ENCODE measurements around the gene NAT16. TPM values are rescaled to one million over a fixed set of nuclear protein-coding genes. Genes with fewer than 3 reads are reported as not detected.

Gene NAT16
- total and polyA plus RNA-seq, 10 of the 15 experiments (the other 5 are each of a cell fraction or from before 2014, with no cell fraction given): not detected

- 51% methylated on average over 10 of the region's 14 CpGs for WGBS (ENCODE audit: insufficient coverage, insufficient replicate concordance, low lambda C conversion rate, missing lambda C conversion rate)
- ChIA-PET POLR2A (no interaction called here), SMC1A (ENCODE audit: uncharacterized antibody, unreplicated experiment) (no interaction called here), RAD21 (ENCODE audit: unreplicated experiment) (no interaction called here), CTCF (no interaction called here)
- H3K9me3 ChIP-seq (replicated peaks; ENCODE audit: control insufficient read depth, insufficient read depth, low read length): no peaks in the 10 kb centered on the region
- no peaks in the 10 kb centered on the region for H4K20me1 ChIP-seq (ENCODE audit: control insufficient read depth, insufficient read depth)
- no peak overlapping the region for H3K4me3 ChIP-seq
- in situ Hi-C loops (cut with MboI) (no loop called here), intact Hi-C loops (cut with micrococcal nuclease; ENCODE audit: unreplicated experiment) (no loop called here)
- no peak overlapping the region for H3K9ac ChIP-seq (ENCODE audit: control insufficient read depth, insufficient read depth, low read length)
- DNase-seq (ENCODE audit: low read depth, low spot score): no peak
- H3K27ac ChIP-seq (ENCODE audit: control insufficient read depth, insufficient read depth): no peak overlapping the region
- peaks cover 0 to 9% of the 10 kb centered on the region in 2 experiments; a peak in 2 of 4 replicates for H3K27me3 ChIP-seq (replicated peaks in 1 of 2; ENCODE audit: control insufficient read depth in 2 of 2, insufficient read depth in 2 of 2, low read length in 1 of 2)
- H3K79me2 ChIP-seq (ENCODE audit: control insufficient read depth, insufficient read depth, low read length): no peaks in the 10 kb centered on the region
- no peaks in the 10 kb centered on the region for H3K36me3 ChIP-seq (ENCODE audit: control insufficient read depth in 2 of 2, insufficient read depth in 2 of 2, low read length in 1 of 2)
- no peak for ATAC-seq
- no peak for FAIRE-seq
- no peak overlapping the region for H3K4me2 ChIP-seq (ENCODE audit: control insufficient read depth, insufficient read depth)
- BruUV-seq (replicated peaks): no TSS peak
- no peaks in the 10 kb centered on the region; the same call in 1 of the 2 replicates for H3K4me1 ChIP-seq (ENCODE audit: control insufficient read depth, insufficient read depth, low read length)
- no peak overlapping the region for H2AFZ ChIP-seq (ENCODE audit: control insufficient read depth, low read depth, low read length)
- TF ChIP-seq NFIC (IDR thresholded peaks at IDR 0.05; ENCODE audit: low read depth, low read length): no peak
- no peak for TF ChIP-seq CUX1 (IDR thresholded peaks at IDR 0.05; ENCODE audit: insufficient replicate concordance, low read depth, low read length)
- no peak for TF ChIP-seq ZBTB33 (IDR thresholded peaks at IDR 0.05)
- TF ChIP-seq HCFC1 (IDR thresholded peaks at IDR 0.05; ENCODE audit: low read length): no peak
- no peak for TF ChIP-seq NR2C2 (IDR thresholded peaks at IDR 0.05; ENCODE audit: borderline replicate concordance, control insufficient read depth, insufficient read length, low read depth)
- no peak for TF ChIP-seq SRF (IDR thresholded peaks at IDR 0.05; ENCODE audit: low read depth in 2 of 2, low read length in 2 of 2)
- TF ChIP-seq USF2 (IDR thresholded peaks at IDR 0.05; ENCODE audit: borderline replicate concordance, low read depth, low read length): no peak
- TF ChIP-seq ZNF622 (IDR thresholded peaks at IDR 0.05): no peak
- TF ChIP-seq ZNF384 (IDR thresholded peaks at IDR 0.05; ENCODE audit: borderline replicate concordance, low read depth, low read length): no peak
- no peak for TF ChIP-seq JUND (IDR thresholded peaks at IDR 0.05; ENCODE audit: low read depth, low read length)
- TF ChIP-seq TCF12 (IDR thresholded peaks at IDR 0.05; ENCODE audit: low read depth, low read length): no peak
- TF ChIP-seq E2F4 (IDR thresholded peaks at IDR 0.05; ENCODE audit: low read depth, low read length): no peak
Observed at GRCh38 chr7:101198476-101198875, 18.4 kb upstream of the NAT16 start.

Data from GM12878 (cell line).